K562 (cell line): ENCODE data around the gene HOXB8. TPM values are rescaled to one million over a fixed set of nuclear protein-coding genes. Genes with fewer than 3 reads are reported as not detected.

Experiments used
- GABPA ChIP-seq: fragments of 200-800 bp; sonication (Bioruptor generic); conservative IDR thresholded peaks from 2 replicates; pipeline ENCODE4 v1.6.1; 2016; ENCODE audit warnings: low read depth, missing genetic modification characterization, missing compliant biosample characterization
- KDM1A ChIP-seq, 2 experiments: fragments of 450-650 bp; IDR thresholded peaks; 2 replicates each; pipeline ENCODE4 v1.6.1; 2016; ENCODE audit warnings: mild to moderate bottlenecking in 2 of 2
- PHF21A ChIP-seq: fragments of 450-650 bp; IDR thresholded peaks from 2 replicates; pipeline ENCODE4 v1.6.1; 2017; ENCODE audit warnings: low read depth, borderline replicate concordance
- RFX5 ChIP-seq: IDR thresholded peaks from 2 replicates; pipeline ENCODE4 v1.6.1; 2011; ENCODE audit warnings: low read depth, mild to moderate bottlenecking, improper control_type of control experiment, low read length
- TOE1 ChIP-seq, 2 experiments: fragments of 450-650 bp in 1 of 2; sonication (generic) in 1 of 2; formaldehyde crosslinking in 1 of 2; IDR thresholded peaks; 2 replicates each; pipeline versions ENCODE4 v1.7.1 to v1.8.0; 2016 to 2022; ENCODE audit warnings: borderline replicate concordance in 2 of 2, mild to moderate bottlenecking in 2 of 2, antibody characterized with exemption in 1 of 2, inconsistent platforms in 1 of 2, low read depth in 1 of 2, missing genetic modification reagents in 1 of 2, moderate library complexity in 1 of 2
- WHSC1 ChIP-seq: IDR thresholded peaks from one replicate; pipeline ENCODE4 v1.6.1; 2012; ENCODE audit warnings: low read length, control low read depth, inconsistent platforms
- ZNF184 ChIP-seq: sonication (generic); formaldehyde crosslinking; IDR thresholded peaks from 2 replicates; pipeline ENCODE4 v1.5.0; 2020; ENCODE audit warnings: missing genetic modification reagents
- ZNF23 ChIP-seq: fragments of 250-450 bp; sonication (Bioruptor Pico); IDR thresholded peaks from 2 replicates; pipeline ENCODE4 v1.4.0; 2020; ENCODE audit warnings: mild to moderate bottlenecking
- ZNF407 ChIP-seq: fragments of 450-650 bp; IDR thresholded peaks from 2 replicates; pipeline ENCODE4 v1.6.1; 2016; ENCODE audit warnings: low read depth
- ZNF695 ChIP-seq: fragments of 450-650 bp; formaldehyde crosslinking; IDR thresholded peaks from 2 replicates; pipeline ENCODE4 v1.4.0; 2020; ENCODE audit warnings: mild to moderate bottlenecking, moderate library complexity
- polyA plus RNA-seq, 8 experiments: library from polyadenylated mRNA; depleted of rRNA in 4 of 8; stranded (reverse) in 5 of 8; unstranded in 3 of 8; fragments of >200 nt; fragmentation: Nextera tagmentation in 2 of 8; fragmentation: Illumina TruSeq in 1 of 8; extraction: Ambion mirVana in 2 of 8; extraction: Trizol in 1 of 8; gene quantifications; 2 replicates each; pipeline versions ENCODE4 v1.2.1 to v1.2.3, GENCODE V29; 2011 to 2014; ENCODE audit warnings: inconsistent platforms in 1 of 8, missing spikeins in 1 of 8
- total RNA-seq, 7 experiments: library from RNA; depleted of rRNA in 6 of 7; stranded (reverse); fragments of >200 nt in 6 of 7; fragmentation: Illumina TruSeq in 2 of 7; extraction: Trizol in 2 of 7; gene quantifications; 2 replicates each; pipeline versions ENCODE4 v1.2.1 to v1.2.3, GENCODE V29; 2011 to 2021; ENCODE audit warnings: low replicate concordance in 1 of 7
- TF ChIP-seq, protein P1 (sequence below), 2 experiments: fragments of 450-650 bp in 1 of 2; IDR thresholded peaks; 2 replicates each; pipeline ENCODE4 v1.6.1; 2011 to 2017; ENCODE audit warnings: low read depth in 2 of 2, antibody characterized with exemption in 1 of 2, borderline replicate concordance in 1 of 2, low read length in 1 of 2, mild to moderate bottlenecking in 1 of 2, mixed read lengths in 1 of 2; ENCODE audit not compliant: control insufficient read depth in 1 of 2

The HOXB8 gene
- total and polyA plus RNA-seq, 9 of the 15 experiments (the other 6 are each of a cell fraction or from before 2014, with no cell fraction given): 0.52 to 23.8 (median 3.6) TPM

DNA sequence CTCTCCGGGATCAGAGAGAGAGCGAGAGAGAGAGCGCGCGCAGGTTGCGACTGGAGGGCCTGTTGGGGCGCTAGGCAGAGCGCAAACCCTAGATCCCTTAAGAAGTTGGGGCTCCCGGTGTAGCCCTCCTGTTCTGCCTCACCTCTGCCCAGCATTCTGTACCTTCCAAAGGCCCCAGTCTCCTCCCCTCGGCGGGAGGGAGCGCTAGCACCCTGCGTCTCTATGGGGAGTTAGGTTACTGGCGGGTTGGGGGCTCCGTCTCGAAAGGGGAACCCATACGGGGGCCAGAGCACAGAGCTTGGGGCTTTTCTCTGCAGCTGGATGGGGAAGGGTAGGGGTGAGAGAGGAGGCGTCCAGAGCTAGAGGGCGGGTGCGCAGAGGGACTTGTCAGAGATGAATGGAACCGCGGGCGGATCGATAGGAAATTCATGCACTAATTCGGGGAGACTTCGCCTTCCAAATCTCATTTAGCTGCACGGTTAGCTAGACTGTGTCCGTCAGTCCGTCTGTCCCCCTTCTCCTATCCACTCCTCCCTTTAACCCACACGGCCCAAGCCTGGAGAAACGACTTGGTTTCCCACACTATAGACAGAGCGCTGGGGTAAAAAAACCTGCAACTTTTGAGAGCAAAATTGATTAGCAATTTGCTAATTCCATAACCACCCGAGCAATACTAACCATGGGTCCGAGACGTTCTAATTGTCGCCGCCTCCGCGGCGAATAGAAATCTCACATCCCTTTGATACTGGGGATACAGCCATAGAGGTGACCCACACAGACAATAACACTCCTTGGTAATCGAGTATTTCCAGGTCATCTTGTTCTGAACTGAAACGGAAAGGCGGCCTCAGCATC is 36.2 kb downstream of the HOXB8 start (continued):
- no peak for TF ChIP-seq ZNF407
- TF ChIP-seq, protein P1, sequence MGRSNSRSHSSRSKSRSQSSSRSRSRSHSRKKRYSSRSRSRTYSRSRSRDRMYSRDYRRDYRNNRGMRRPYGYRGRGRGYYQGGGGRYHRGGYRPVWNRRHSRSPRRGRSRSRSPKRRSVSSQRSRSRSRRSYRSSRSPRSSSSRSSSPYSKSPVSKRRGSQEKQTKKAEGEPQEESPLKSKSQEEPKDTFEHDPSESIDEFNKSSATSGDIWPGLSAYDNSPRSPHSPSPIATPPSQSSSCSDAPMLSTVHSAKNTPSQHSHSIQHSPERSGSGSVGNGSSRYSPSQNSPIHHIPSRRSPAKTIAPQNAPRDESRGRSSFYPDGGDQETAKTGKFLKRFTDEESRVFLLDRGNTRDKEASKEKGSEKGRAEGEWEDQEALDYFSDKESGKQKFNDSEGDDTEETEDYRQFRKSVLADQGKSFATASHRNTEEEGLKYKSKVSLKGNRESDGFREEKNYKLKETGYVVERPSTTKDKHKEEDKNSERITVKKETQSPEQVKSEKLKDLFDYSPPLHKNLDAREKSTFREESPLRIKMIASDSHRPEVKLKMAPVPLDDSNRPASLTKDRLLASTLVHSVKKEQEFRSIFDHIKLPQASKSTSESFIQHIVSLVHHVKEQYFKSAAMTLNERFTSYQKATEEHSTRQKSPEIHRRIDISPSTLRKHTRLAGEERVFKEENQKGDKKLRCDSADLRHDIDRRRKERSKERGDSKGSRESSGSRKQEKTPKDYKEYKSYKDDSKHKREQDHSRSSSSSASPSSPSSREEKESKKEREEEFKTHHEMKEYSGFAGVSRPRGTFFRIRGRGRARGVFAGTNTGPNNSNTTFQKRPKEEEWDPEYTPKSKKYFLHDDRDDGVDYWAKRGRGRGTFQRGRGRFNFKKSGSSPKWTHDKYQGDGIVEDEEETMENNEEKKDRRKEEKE (IDR thresholded peaks at IDR 0.05; ENCODE audit: borderline replicate concordance in 1 of 2, control insufficient read depth in 1 of 2, low read depth in 2 of 2, low read length in 1 of 2): no peak
- no peak for TF ChIP-seq WHSC1
- no peak for TF ChIP-seq KDM1A (IDR thresholded peaks at IDR 0.05)
- 0 out of 2 replicates have a peak, but pooled peaks have one; percentile 54 for TF ChIP-seq ZNF695 (CRISPR knock-in tag)
- 0 out of 2 replicates have a peak, but pooled peaks have one; percentile 24 for TF ChIP-seq GABPA
- no peak for TF ChIP-seq TOE1 (IDR thresholded peaks at IDR 0.05; ENCODE audit: borderline replicate concordance)
- no peak for TF ChIP-seq TOE1 (CRISPR knock-in tag; IDR thresholded peaks at IDR 0.05; ENCODE audit: borderline replicate concordance, low read depth)
- no peak for TF ChIP-seq ZNF23 (CRISPR knock-in tag)
- TF ChIP-seq PHF21A: peak; percentile 40; the same call in 1 of the 2 replicates
- no peak for TF ChIP-seq RFX5
- no peak for TF ChIP-seq ZNF184 (CRISPR knock-in tag)
